Measurements from ENCODE around the gene ASB2.

Gene ASB2

DNA sequence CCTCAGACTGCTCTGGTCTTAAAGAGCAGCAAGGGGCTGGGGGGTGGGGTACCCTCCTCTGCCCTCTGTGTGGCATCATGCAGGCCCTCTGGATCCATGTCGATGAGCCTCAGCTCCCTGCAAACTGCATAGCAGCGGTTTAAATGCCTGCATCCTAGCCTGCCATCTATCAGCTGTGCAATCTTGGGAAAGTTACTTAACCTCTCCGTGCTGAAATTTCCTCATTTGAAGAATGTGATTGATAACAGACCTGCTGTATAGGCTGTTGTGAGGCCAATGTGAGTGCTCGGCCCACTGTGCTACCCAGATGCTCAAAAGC lies 45.4 kb downstream of the ASB2 start:
- in situ Hi-C loops (cut with MboI; ENCODE audit: low sequenced_read_pairs) = no loop called here

DNA sequence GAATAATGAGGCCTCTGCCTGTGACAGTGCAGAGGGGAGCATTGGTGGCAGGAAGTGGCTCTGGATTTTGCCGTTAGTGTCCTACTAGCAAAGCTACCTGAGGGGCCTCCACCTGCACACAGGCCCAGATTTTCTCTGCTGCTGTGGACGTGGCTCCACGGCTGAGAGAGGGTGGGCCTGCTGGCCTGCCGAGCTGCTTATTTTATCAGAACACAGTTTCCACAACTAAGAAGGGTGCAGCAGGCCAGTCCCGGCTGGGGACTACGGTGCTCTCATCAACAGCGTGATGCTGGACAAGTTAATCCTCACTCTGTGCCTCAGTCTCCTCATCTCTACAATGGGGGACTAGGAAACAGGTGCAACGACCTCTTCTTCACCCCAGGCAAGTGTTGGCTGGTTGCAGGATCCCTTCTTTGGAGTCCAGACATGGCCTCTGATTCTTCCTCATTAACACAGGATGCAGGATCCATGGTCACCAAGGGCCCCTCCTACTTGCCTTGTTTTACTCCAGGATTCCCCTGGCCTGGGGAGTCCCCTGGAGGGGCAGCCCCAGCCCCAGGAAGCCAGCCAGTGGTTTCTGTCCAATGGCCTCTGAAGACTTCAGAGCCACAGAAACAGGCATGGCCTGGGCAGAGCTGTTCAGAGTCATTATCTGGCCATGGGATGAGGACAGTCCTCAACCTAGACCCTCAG lies 45.9 kb downstream of the ASB2 start:
- in situ Hi-C loops (cut with MboI; ENCODE audit: low sequenced_read_pairs) = no loop called here

DNA sequence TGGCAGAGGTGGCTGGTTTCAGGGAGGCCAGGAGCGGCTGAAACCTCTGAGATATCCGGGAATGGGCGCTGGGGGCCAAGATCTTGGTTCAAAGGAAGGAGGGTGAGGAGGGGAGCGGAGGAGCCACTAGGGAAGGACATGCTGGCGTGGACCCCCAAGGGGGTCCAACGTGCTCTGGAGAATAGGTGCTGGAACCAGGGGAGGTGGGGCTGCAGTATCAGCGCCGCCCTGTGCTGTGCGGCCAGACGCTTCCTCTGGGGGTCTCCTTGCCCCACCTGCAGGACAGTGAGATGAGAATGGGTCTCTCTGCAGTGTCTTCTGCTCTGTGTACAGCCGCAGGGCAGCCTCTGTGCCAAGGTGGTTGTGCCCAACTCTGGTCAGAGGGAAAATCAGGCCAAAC lies 46.7 kb downstream of the ASB2 start:
- in situ Hi-C loops (cut with MboI; ENCODE audit: low sequenced_read_pairs) = no loop called here

DNA sequence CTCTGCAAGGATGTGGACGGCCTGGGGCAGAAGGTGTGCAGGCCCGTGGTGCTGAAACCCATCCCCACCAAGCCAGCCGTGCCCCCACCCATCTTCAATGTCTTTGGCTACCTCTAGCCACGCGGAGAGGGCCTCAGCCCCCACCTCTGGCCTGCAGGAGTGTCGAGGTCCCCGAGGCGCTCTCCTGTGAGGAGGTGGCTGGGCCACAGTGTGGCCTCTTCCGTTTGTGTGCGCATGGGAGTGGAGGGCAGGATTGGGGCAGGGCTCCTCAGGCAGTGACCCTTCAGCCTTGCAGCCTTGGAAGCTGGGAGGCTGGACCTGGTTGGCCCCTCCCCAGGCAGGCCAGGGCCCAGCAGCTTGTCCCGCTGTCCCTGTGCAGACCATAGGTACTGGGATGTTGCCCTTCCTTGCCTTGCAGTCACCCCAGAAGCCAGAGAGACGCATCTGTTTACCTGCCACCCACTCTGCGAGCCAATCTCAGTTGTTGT lies 47.3 kb downstream of the ASB2 start:
- in situ Hi-C loops (cut with MboI; ENCODE audit: low sequenced_read_pairs) = no loop called here

DNA sequence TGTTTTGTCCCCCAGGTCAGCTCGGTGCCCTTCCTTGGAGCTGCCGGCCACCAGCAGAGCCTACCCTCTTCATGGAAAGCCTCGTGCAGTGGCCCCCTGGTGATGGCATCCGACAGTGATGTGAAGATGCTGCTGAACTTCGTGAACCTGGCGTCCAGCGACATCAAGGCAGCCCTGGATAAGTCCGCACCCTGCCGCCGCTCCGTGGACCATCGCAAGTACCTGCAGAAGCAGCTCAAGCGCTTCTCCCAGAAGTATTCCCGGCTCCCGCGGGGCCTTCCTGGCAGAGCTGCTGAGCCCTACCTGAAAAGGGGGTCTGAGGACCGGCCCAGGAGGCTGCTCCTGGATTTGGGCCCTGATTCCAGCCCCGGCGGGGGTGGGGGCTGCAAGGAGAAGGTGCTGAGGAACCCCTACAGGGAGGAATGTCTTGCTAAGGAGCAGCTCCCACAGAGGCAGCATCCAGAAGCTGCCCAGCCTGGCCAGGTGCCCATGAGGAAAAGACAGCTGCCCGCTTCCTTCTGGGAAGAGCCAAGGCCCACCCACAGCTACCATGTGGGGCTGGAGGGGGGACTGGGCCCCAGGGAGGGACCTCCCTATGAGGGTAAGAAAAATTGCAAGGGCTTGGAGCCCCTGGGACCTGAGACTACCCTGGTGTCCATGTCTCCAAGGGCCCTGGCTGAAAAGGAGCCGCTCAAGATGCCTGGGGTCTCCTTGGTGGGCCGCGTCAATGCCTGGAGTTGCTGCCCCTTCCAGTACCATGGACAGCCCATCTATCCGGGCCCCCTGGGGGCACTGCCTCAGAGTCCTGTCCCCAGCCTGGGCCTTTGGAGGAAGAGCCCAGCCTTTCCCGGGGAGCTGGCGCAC lies 48.0 kb downstream of the ASB2 start:
- in situ Hi-C loops (cut with MboI; ENCODE audit: low sequenced_read_pairs) = no loop called here

DNA sequence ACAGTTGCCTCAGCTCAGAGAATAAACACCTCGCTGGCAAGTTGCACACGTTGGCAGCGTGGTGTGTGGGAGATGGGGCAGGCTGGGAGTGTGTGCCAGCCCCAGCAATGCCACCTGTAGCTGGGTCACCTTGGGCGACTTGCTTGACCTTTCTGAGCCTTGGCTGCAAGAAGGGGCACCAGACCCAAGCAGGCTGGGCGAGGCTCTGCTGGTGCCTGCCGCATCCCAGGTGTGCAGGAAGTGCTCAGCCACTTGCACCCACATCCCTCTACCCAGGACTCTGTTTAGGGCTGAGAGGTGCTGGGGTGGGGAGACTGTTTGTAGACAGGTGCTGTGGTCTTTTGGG lies 48.6 kb downstream of the ASB2 start:
- in situ Hi-C loops (cut with MboI; ENCODE audit: low sequenced_read_pairs) = no loop called here

DNA sequence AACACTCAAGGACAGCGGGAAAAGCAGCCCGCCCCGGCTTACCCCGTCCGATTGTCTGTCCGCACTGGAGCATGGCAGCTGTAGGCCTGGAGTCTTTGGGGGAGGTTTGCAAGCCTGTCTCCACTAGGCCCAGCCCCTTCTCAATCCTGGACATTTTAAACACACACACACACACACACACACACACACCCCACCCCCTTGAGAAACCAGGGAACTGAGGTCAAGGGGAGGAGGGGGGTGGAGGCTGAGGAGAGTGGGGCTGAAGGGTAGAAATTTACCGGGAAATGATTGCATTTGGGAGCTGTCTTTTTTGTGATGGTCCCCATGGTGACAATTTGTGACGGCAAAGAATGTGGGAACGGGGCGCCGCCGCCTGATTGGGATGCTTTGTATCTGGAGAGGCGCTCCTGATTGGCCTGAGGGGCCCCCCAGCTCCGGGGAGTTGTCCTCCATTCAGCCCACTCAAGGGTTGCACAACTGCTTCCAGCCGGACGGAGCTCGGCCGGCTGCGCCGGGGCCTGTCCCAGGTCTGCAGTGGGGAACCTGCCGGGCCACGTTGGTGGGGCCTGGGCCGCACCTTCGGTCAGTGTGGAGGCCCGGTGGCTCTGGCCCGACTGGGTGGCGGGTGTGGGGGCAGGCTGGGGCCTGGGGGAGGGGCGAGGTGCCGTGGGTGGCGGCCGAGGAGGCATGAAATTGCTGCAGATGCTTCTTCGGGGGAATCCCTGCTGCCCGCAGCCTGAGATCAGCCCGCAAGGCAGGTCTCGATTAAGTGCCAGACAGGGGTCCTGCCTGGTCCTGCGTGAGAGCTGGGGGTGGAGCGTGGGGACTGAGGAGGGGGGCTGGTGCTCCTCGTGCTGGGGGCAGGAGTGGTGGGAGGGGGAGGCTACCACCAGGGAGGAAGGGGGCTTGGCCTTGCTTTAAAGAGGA lies 49.2 kb downstream of the ASB2 start, which contains the start of gene FAM181A:
FAM181A (plus strand) TSS at position 472 of the 927 bp plus-strand sequence. CDS start 942 bp downstream, outside the sequence.
- in situ Hi-C loops (cut with MboI; ENCODE audit: low sequenced_read_pairs) = no loop called here

DNA sequence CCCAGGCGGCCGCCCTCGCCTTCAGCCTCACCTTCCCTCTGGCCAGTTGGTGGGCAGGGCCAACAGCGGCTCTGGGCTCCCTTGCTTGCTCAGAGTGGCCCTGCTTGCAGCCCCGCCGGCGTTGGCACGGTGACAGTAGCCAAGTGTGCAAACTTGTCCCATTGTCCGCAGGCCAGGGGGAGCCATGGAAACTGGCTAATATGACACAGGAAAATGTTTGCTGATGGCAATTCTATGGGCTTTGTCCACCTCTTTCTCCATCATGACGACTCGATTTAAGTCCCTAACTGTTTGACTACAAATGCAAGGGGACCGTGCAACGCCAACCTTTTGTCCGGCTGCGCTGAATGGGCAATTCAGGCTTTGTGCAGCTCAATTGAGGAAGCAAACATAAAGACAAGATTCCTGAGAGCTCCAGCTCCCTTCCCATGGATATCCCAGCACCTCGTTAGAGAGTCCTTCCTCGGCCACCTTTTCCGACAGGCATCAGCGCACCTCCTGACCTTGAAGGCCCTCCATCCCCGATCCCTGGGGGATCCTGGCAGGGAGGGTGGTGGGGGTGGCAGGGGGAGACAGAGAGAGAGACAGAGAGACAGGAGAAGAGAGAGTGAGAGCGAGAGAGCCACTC lies 50.0 kb downstream of the ASB2 start:
- in situ Hi-C loops (cut with MboI; ENCODE audit: low sequenced_read_pairs) = no loop called here

DNA sequence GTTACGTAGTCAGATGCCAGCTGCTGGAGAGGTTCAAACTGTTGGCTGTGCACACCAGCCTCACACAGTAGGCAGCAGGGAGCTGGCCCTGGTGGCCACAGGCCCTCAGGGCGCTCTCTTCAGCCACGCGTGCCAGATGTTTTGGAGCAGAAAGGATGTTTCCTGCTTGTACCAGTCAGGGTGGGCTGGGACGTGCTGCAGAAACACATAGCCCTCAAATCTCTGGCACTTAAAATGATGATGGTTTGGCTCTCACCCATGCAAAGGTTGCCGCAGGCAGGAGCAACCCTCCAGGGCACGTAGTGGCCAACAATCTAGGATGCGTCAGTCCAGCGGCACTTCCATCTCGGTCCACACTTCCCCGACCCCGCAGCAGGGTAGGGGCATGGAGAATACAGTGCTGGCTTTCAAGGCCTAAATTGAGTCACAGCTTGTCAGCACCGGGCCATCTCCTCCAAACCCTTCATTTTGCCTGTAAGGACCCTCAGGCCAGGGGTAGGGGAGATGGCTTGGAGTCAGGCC lies 50.9 kb downstream of the ASB2 start:
- in situ Hi-C loops (cut with MboI; ENCODE audit: low sequenced_read_pairs) = no loop called here

DNA sequence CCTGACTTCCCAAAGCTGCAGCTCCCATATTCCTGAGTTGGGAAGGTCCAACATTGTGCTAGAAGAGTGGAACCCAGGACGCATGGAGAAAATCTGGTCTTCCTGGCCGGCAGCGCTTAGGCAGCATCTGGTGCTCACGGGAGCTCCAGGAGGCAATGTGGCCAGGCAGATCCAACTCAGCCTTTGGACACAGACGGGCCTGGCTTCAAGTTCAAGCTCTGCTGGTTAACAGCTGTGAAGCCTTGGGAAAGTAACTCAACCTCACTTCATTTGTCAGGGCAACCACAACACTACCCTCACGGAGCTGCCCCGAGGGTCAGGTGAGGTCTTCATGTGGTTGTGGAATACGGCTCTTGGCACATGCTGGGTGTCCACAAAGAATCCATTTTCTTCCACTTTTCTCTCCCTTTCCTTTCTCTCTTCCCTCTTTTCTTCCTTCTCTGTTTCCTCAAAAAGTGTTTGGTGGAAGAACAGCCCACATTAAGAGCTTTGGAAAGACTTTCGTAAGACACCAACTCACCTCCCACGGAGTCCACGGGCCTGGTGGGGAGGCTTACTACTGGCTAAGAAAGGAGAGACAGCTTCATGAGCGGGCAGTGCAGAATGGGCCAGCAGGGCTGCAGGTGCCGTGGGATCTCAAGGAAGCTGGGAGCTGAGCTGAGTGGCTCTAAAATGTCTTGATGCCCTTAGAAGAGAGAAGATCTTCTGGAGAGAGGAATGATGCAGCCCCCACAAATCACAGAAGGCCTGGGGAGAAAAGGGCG lies 51.6 kb downstream of the ASB2 start:
- in situ Hi-C loops (cut with MboI; ENCODE audit: low sequenced_read_pairs) = no loop called here

DNA sequence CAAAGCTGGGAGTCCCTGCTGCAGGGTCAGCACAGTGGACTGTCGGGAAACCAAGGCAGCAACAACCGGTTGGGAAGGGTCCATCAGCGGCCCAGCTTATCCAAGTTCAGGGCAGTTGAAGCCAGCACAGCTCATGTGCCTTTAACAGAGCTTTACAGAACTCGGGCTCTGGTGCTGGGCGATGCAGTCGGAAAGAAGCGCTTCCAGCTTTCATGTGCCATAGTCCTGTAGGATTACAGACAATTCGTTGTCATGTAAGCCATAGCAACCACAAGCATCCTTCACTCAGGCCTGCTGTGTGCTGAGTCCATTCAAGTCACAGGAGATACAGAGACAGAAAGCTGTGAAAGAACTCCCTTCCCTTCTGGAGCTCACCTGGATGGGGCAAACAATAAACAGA lies 52.7 kb downstream of the ASB2 start:
- in situ Hi-C loops (cut with MboI; ENCODE audit: low sequenced_read_pairs) = no loop called here

DNA sequence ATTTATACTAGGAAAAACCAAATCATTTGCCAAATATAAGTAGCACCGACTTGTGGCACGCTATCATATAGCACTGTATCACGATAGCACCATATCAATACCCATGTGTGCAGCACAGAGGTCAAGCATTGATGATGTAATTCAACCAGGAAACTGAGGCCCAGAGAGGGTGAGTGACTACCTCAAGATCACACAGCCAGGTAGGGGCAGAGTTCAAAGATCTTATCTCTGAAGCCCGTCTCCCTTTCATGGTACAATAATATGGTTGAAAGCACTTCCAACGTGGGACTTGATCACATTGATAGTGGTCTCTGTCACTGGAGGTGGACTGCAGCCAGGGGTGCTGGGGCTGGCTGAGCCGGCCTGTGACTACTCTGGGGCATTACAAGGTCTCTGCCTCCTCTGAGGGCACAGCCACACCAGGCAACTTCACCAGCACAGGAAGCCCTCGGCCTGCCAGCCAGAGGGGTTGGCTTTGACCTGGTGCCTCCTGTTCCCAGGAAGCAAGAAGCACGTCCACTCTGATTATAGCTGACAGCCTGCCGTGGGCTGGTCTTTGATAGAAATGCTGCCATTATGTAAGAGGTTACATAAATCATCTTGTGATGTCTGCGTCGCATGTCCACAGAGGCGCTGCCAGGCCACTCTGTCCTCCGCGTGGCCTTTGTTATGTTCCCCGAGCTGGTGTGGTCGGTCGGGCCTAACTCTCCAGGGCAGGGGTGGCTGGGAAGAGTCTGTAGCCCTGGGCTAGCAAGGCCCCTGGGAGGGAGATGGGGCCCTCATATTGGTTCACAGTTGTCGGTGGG lies 55.2 kb downstream of the ASB2 start:
- in situ Hi-C loops (cut with MboI; ENCODE audit: low sequenced_read_pairs) = no loop called here

DNA sequence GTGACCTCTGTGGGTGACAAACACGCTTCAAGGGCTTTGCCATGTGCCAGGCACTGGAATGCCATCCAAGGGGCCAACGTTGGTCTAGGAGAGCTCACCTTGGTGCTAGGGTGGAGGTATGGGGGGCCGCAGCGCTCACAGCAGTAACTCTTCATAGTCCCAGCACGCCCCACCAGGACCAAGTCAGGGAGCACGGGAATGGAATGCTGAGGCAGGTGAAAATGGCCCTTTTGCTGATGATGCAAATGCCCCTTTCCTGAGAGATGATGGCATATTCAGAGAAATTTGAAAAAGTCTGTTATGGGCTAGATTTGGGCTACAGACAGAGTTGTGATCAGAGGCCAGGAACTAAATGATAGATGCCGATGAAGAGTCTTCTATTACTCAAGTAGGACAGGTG lies 59.2 kb downstream of the ASB2 start:
- in situ Hi-C loops (cut with MboI; ENCODE audit: low sequenced_read_pairs) = no loop called here

DNA sequence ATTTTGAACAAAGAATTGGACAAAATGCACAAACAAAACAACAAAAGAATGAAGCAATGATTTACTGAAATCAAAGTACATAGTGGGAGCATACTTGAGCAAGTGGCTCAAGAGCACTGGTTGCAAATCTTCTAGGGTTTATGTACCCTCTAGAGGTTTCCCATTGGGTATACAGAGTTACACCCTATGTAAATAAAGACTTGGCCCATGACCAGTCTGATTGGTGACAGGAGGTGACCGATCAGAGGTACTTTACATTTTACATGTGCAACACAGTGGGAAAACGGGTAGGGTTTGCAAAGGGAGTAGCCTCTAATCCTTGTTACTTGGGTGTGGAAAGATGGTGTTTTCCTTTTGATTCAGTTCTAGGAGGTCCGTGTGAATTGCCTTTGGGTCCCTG lies 59.9 kb downstream of the ASB2 start:
- in situ Hi-C loops (cut with MboI; ENCODE audit: low sequenced_read_pairs) = no loop called here

DNA sequence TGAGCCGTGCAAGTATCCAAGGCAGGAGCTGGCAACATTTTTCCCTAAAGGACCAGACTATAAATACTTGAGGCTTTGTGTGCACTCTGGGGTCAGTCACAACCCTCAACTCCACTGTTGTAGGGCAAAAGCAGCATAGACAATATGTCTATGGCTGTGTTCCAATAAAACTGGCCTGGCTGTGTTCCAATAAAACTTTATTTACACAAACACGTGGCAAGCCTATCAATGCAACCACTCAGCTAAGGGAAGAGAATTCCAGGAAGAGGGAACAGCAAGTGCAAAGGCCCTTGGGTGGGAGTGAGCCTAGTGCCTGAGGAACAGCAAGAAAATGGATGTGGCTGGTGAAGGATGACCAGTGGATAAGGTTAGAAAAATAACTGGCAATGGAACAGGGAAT lies 60.6 kb downstream of the ASB2 start:
- in situ Hi-C loops (cut with MboI; ENCODE audit: low sequenced_read_pairs) = no loop called here

DNA sequence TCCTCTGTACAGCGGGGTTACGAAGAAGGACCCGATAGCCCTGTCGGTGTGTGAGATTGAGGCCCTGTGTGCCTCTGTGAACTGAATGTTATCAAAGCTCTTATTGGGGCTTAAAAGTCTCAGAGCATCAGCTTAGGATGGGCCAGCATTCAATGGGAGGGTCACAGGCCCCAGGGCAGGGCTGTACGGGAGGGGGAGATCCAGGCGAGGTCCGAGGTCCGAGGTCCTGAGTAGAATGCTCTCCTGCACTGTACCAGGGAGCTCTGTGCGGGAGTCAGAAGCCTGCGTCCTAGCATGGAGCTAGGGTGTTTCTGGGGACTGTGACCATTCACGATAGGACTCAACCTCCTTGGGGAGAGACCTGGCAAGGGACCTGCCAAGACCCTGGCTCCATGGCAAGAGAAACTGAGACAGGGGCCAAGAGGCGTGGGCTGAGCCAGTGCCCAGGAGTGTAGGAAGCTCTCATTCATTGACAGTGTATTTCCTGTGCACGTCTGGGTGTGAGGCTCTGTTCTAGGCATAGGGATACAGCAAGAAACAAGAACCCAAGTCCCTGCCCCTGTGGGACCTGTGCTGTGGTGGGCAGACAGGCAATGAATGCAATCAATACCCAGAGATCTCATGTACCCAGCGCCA lies 61.2 kb downstream of the ASB2 start:
- in situ Hi-C loops (cut with MboI; ENCODE audit: low sequenced_read_pairs) = no loop called here

DNA sequence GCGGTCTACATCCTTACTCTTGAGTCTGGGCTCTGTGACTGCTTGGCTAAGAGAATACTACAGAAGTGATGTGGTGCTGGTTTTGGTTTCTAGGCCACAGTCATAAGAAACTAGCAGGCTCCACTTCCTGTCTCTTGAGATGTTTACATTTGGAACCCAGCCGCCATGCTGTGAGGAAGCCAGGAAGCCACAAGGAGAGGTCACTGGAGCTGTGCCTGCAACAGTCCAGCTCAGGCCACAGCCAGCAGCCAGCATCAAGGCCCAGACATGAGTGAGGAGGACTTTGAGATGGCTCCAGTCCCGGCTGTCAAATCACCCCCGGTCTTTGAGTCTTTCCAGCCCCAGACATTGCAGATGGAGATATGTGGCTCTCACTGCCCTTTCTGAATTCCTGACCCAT lies 62.1 kb downstream of the ASB2 start:
- in situ Hi-C loops (cut with MboI; ENCODE audit: low sequenced_read_pairs) = no loop called here

DNA sequence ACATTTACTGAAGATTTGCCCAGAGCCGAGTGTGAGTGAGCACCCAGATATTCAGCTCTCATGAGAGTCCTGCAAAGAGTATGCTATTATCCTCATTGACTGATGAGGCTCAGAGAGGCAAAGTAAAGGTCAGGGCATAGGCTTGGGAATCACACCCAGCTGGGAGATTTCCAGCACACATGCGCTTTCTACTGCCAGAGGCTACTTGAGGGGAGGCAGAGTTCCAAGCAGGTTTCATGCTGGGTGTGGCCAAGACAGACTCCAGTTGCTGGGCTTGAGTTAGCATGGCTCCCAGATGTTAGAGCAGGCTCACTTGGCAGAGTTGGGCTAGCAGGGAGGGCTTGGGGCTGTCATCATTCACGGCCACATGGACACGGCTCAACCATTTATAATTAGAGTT lies 63.6 kb downstream of the ASB2 start:
- in situ Hi-C loops (cut with MboI; ENCODE audit: low sequenced_read_pairs) = no loop called here
